ENCODE data around the gene RASSF4. TPM values are rescaled to one million over a fixed set of nuclear protein-coding genes. Genes with fewer than 3 reads are reported as not detected.

The RASSF4 gene
- total RNA-seq, 1 experiment from 2014 or later, result 11.5 TPM

DNA sequence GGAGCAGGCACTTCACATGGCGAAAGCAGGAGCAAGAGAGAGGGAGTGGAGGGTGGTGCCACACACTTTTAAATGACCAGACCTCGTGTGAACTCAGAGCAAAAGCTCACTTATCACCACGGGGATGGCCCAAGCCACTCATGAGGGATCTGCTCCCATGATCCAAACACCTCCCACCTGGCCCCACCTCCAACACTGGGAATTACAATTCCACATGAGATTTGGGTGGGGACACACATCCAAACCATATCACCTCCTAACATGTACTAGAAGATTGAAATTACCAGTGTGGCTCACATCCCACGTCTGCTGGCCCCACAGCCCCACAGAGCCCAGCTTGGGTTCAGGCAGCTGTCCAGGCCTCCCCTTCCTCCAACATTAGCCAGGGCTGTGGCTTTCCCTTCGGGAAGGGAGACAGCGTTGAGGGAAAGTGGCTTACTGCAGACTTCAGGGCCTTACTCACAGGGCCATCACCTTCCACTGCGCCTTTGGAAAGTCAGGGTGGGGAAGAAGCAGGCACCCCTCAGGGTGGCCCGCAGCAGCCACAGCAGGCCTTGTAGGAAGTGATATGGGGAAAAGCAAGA lies 11.3 kb downstream of the RASSF4 start:
- no peak overlapping the region for H3K14ac ChIP-seq (ENCODE audit: insufficient read depth, low read length)
- no peak overlapping the region for H2AK5ac ChIP-seq (ENCODE audit: insufficient read length, low read length)
- peaks cover 4% of the 10 kb centered on the region for H3K23me2 ChIP-seq (ENCODE audit: insufficient read length, low read depth, low read length, poor library complexity, severe bottlenecking)
- H3K4ac ChIP-seq (ENCODE audit: low read depth, low read length), result no peak overlapping the region
- H3K79me2 ChIP-seq (ENCODE audit: insufficient read depth, low read length), result no peaks in the 10 kb centered on the region
- H3K9me3 ChIP-seq (ENCODE audit: control insufficient read depth, low read depth, low read length), result no peaks in the 10 kb centered on the region
- no peaks in the 10 kb centered on the region for H3K27me3 ChIP-seq (ENCODE audit: insufficient read depth, low read length)
- no peak overlapping the region for H3K18ac ChIP-seq (ENCODE audit: insufficient read length, low read depth, low read length)
- Mint-ChIP-seq H3K9me3 (no peaks in the 10 kb centered on the region; a peak in 1 of 5 replicates), H3K36me3 (ENCODE audit: insufficient read depth in 1 of 3, low read depth in 3 of 3) (peaks cover 5 to 27% (median 13%) of the 10 kb centered on the region in 3 experiments; a peak in 5 of 7 replicates), H3K4me3 (no peak overlapping the region), H3K27me3 (ENCODE audit: low read depth) (no peaks in the 10 kb centered on the region), H3K27ac (no peak overlapping the region), H3K4me1 (peaks cover 38% of the 10 kb centered on the region in 2 experiments)
- H4K91ac ChIP-seq (ENCODE audit: insufficient read length, low read depth, low read length), result no peak overlapping the region
- H2BK20ac ChIP-seq (ENCODE audit: low read depth, low read length, poor library complexity, severe bottlenecking), result no peak overlapping the region
- H2BK12ac ChIP-seq (ENCODE audit: insufficient read length, low read depth, low read length), result no peak overlapping the region
- H4K20me1 ChIP-seq (ENCODE audit: control insufficient read depth, insufficient read depth, insufficient read length), result no peaks in the 10 kb centered on the region
- no CpG with 5 or more reads among the region's 8 CpGs for WGBS (ENCODE audit: extremely low coverage, insufficient read length, low lambda C conversion rate)
- no peak overlapping the region for H3K23ac ChIP-seq (ENCODE audit: insufficient read length, low read depth, low read length)
- no peak for DNase-seq
- no peak overlapping the region for H4K5ac ChIP-seq (ENCODE audit: insufficient read length, low read depth, low read length)
- no peak overlapping the region for H2BK120ac ChIP-seq (ENCODE audit: low read depth, low read length, poor library complexity, severe bottlenecking)
- H3T11ph ChIP-seq (ENCODE audit: low read length), result no peak overlapping the region
- no peak overlapping the region for H3K9ac ChIP-seq (ENCODE audit: extremely low read depth, insufficient read length, low read length)
- no peak overlapping the region for H3K4me2 ChIP-seq (ENCODE audit: insufficient read depth, insufficient read length, low read length)
- peaks cover 10% of the 10 kb centered on the region for H3K4me1 ChIP-seq (ENCODE audit: insufficient read depth, low read length)
- no peaks in the 10 kb centered on the region for H3K79me1 ChIP-seq (ENCODE audit: insufficient read depth, low read depth, low read length, poor library complexity, severe bottlenecking)
- no peak overlapping the region for H2BK5ac ChIP-seq (ENCODE audit: insufficient read length, low read length)
- H2AFZ ChIP-seq (ENCODE audit: low read length), result no peak overlapping the region
- H3K27ac ChIP-seq (ENCODE audit: insufficient read length, low read depth, low read length), result no peak overlapping the region
- no peak overlapping the region; the same call in 1 of the 2 replicates for H2BK15ac ChIP-seq (ENCODE audit: low read depth, low read length)
- no peak overlapping the region for H3K56ac ChIP-seq (ENCODE audit: insufficient read length, low read depth, low read length)
- TF ChIP-seq, protein P1, sequence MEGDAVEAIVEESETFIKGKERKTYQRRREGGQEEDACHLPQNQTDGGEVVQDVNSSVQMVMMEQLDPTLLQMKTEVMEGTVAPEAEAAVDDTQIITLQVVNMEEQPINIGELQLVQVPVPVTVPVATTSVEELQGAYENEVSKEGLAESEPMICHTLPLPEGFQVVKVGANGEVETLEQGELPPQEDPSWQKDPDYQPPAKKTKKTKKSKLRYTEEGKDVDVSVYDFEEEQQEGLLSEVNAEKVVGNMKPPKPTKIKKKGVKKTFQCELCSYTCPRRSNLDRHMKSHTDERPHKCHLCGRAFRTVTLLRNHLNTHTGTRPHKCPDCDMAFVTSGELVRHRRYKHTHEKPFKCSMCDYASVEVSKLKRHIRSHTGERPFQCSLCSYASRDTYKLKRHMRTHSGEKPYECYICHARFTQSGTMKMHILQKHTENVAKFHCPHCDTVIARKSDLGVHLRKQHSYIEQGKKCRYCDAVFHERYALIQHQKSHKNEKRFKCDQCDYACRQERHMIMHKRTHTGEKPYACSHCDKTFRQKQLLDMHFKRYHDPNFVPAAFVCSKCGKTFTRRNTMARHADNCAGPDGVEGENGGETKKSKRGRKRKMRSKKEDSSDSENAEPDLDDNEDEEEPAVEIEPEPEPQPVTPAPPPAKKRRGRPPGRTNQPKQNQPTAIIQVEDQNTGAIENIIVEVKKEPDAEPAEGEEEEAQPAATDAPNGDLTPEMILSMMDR (conservative IDR thresholded peaks at IDR 0.05), result no peak
- H4K8ac ChIP-seq (replicated peaks; ENCODE audit: insufficient read length, low read depth, low read length), result no peak overlapping the region
